ENCODE measurements around the gene COL17A1.

The COL17A1 gene

DNA sequence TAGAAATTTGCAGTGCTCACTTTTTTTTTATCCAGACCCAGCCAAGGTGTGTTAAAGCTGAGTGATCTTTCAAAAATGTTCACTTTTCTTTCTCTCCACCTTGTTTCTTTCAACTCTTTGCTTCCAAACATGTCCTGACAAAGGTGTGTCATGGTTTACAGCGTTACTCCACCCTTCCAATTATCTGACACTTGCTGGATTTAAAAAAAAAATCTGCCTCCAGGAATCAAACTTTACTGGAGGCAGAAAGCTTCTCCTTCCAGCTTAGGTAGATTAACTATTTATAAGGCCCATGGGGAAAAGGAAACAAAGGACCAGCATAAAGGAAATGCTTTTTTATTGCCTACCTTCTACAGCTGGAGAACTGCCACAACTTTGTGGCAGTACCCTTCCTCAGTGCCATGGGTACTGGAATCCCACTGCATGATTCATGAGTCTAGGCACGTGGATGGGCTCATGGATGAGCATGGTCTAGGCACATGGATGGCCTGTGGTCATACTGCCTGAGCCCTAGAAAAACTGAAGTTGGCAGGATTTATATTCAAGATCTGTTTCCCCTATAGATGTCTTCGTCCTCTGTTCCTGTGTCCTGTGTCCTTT, at the start of gene COL17A1:
TSS of gene COL17A1 (minus strand) at position 80 of the 600 bp plus-strand sequence. CDS start 5,207 bp downstream, outside the sequence.
- DNase-seq, result no peak

DNA sequence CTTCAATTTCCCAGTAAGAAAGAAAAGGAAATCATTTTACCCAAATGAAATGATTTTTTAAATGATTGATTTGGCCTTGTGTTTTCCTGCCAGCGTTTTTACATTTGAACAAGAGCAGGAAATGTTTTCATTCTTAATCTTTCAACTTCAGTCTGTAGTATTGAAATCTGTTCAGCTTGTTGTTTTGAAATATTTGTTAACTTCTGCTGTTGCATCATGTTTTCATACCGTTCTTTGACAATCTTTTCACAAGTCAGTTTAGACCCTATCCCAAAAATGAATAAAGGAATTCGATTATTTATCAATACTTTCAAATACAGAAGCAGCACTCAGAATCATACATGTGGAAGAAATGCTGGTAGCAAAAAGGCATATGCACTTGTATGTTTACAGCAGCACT, 44.4 kb upstream of the COL17A1 start:
- no peak for DNase-seq

DNA sequence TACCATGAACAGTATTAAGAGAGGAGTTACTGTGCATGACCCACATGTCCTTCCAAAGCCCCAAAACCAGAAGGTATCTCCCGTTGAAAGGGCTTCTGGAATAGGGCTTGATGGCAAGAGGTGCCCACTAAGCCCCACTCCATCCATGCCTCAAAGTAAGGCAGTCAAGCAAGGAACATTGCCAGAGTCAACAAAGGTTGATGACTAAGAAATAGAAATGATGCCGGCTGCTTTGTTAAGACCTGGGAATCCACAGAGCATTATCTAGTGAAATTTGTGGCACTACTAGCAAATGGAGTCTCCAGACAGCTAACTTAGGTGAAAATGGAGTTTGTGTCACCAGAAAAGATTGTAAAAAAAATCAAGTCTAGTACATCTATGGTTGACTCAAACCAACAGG, 42.5 kb upstream of the COL17A1 start:
- DNase-seq, result no peak

DNA sequence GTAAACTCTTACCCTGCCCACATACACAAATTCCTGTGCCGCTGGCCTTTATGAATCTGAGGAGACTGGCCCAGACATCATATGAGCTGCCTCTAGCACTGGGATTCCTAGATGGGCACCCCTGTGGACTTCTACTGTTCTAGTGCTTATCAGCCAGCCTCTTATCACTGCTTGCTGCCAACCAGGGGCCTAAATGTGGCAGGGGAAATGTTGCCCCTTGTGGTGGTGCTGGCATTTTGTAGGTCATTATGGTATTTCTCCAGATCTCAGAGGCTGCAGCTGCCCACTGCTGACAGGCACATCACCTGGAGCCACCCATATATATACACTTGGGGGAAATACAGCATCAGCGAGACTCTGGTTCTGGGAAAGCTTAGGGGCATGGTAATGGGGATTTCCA, 41.7 kb upstream of the COL17A1 start:
- DNase-seq, result no peak

DNA sequence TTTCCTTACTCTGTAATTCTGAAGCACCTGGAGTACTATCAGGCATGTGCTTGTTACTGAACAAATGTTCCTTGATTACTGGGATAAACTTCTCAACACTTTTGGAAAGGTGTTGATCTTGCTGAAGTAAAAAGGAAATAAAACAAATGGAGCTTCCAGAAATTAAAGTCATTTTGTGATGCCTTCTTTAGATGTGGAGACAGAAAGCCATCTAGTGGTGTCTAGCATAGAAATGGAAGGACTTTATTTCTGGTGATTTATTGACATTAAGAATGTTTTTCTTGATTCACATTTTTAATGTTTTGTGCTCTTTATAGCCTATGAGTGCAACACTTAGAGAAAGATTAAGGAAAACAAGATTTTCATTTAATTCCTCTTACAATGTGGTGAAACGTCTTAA, 37.7 kb upstream of the COL17A1 start:
- DNase-seq, result no peak

DNA sequence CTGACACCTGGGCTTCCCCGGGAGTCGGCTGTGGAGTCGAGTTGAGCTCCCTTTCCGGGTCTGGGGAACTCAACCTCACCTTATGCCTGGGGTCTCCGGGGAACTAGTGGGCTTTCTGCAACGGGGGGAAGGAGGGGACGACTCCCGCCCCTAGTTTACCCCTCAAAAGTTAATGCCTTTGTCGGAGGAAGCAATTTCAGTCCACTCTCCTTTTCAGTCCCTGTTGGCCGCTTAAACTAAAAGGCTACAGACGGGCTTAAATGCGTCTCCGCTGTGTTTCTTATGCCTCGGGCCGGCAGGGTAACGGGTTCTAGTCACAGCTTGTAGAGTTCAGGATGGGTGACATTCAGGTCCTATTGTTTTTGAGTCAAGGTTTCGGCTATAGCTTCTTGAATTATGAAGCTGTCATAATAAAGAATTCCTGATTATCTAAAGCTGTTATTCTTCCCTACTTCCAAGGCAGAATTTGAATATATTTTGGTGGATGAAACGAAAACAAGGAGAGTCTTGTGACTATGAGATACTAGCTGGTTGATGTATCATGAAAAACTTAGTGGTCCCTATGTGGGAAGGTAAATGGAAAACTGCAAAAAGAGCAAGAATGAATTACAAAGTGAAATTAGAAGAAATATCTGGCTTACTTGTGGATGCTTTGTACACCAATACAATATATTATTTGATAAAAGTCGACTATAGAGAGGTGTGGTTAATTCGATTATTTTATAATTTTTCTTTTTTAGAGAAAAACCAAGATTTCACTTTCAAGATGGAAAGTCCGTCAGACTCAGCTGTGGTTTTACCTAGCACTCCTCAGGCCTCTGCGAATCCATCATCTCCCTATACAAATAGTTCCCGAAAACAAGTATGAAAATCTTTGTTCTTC, 36.8 kb upstream of the COL17A1 start:
- no peak for DNase-seq

DNA sequence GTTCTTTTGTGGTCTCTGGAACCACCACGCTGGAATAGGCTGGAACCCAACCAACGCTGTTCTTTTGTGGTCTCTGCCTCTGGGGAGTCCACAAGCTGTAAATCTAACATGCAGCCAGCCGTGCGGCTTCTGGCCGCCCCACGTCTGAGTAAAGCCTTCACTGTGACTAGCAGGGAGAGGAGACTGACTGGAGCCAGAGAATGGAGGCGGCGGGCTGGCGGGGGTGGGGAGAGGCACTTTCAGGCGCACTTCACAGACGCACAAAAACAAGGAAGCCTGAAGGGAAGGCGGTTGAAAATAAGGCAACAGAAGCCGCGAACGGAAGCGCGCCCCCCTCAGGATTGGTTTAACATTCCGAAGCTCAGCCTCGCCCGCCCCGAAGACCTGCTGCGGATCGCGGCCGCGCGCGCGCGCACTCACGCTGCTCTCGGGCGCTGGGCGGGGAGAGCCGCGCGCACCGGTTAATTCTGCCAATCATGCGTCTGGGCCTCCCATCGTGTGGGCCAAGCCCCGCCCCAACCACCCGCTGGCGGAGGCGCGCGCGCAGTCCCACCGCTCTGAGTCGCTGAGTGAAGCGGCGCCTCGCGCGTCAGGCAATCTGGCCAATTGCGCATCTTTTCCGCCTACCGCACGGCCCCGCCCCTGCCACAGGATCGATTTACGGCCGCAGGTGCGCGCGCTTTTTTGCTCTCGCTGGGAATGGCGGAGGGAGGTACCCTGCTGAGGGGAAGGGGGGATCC, 36.0 kb upstream of the COL17A1 start, which contains the start of gene SFR1:
TSS of gene SFR1 (plus strand) at position 687 of the 740 bp plus-strand sequence. CDS start at position 700, 13 bp downstream.
- DNase-seq, result peak; percentile 91

DNA sequence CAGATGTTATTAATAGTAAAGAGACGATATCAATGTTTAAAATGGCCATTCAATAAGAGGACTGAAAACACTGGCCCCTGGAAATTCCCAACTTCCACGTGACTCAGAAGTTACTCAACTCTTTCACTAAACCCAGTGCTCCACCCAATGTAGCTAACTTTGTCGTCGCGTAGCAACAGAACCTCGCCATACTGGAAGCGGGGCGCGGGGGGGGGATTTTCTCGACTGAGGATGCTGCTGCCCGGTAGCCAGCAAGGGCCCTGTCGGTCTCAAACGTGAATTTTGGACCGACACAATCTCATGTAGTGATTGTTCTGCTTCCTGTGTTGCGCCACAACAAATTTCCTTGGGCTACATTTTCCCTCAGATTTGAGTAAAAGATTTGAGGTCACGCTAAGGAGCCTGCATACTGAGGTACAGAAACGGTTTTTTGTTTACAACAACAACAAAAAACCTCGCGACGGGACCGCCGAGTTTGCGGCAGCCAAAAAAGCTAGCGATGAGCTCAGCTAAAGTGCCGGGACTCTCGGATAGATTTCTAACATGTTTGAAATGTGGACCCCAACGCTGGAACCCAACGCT, 35.3 kb upstream of the COL17A1 start:
- peak; percentile 25 for DNase-seq

DNA sequence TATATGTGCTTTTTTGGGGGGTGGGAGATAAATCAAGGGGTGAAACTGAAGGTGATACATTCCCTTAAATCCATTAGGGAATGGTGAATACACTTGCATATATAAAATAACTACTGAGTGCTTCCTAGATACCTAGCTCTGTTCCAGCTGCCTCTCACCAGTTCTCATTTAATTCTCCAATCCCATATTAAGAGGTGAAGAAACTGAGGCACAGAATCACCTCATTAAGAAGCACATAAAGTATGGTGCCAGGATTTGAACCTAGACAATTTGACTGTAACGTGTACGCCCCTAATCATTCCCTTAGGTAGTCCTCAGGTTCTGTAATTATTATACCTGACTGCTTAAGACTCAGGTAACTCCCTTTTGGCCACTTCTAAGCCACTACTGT, 34.8 kb upstream of the COL17A1 start:
- DNase-seq, result no peak

DNA sequence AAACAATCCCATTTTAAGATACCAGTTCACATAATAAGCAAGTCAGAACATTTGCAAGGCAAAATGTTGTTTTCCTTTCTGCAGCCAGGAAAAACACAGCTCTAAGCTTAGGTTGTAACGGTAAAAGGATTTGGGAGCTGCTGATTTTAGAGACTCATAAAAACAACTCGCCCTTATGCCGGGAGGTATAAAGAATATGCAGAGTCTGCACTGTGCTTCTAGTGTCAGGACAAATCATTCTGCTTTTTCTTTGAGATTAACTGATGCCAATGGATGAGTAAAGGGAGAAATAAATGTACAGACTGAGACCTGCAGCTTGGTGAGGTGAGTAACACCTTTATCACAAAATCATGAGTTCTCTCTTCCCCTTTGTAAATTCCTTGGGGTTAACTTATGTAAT, 34.3 kb upstream of the COL17A1 start:
- DNase-seq, result no peak

DNA sequence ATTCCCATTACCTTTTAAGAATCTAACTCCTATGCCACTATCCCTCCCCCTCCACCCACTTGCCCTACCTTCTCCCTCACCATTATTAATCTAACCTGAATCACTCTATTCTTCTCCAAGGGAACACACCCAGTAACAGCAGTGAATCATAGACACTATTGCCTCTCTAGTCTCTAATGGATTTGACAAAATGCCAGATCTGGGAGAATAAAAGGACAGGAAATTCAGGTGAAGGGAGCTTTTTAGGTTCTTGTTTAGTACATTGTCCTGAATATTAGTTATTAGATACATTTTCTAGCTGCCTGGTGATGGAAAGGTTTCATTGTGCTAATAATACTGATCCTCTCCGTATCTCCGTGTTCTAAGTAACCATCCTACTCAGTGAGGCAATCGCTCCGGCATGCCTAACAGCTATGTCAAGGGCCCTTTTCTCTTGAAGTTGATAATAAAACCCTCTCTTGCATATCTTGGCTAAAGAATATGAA, 32.2 kb upstream of the COL17A1 start:
- DNase-seq, result no peak

DNA sequence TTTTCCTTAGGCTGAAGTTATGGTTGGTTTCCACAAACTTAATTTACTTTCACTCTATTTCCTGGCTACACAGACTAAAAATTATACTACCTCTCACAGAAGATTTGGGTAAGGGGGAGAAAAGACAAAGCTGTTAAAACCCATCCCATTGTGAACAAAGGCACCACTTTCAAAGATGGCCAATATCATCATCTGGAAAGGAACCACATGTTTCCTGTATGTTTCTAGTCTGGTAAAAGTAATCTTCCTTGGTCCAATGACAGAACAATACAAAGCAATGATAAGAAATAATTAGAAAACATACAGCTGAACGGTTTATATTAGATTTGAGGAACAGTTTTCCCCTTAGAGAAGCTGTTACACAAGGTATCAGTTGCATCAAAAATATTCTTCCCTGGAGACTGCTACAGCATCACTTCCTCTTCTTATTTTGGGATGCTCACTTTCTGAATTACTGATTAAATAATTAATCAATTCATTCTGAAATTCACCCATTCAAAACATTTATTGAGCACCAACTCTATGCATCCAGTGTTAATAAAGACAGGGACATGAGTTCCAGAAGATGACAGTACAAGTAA, 27.8 kb upstream of the COL17A1 start:
- DNase-seq, result no peak

DNA sequence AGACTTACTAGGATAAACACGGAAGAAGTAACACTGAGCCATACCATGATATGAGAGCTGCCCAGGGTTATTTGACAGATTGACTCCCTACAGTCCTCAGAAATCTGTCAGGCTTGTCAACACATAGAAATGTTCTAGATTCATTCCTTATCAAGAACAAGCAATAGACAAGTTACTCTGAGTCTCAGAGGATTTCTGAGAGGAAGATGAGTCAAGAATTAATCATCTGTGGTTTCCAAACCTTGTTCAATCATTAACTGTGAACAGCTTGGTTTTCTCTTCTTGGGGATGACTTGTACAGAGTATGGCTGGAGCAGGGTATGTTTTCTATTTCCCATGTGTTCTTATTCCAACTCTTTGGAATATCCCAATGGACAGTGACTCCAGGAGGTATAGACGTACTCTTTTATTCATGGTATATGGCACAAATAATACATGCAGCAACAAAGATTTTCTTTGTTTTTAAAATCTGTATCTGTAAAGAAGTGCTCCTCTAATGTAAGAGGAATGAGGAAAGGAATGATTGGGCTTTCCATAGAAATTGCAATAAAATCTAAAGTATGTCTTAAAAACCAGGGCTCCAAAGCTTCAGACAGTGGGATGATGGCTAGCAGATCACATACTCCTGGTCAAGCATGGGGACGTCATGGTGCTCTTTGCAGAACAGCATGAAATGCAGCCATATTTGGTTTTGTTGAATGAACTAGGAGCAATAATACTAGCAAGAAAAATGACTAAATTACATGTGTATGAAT, 24.4 kb upstream of the COL17A1 start:
- no peak for DNase-seq

DNA sequence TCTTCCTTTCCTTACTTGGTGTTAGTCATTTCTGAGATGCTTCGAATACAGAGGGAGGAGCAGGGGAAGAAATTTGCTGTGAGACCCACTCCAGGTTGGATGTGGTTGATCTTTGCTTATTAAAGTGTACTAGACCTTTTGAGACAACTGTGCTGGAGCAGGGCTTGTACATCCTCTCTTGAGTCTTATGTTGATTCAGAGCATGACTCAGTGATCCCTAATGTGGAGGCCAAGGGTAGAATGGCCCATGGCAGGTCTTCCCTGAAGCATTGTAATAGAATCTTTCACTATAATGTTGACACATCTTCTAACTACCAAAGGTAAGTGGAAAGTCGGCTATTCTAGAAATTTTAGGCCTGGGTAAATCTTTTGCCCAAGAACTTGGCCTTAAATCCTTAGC, 19.2 kb upstream of the COL17A1 start:
- DNase-seq, result no peak

DNA sequence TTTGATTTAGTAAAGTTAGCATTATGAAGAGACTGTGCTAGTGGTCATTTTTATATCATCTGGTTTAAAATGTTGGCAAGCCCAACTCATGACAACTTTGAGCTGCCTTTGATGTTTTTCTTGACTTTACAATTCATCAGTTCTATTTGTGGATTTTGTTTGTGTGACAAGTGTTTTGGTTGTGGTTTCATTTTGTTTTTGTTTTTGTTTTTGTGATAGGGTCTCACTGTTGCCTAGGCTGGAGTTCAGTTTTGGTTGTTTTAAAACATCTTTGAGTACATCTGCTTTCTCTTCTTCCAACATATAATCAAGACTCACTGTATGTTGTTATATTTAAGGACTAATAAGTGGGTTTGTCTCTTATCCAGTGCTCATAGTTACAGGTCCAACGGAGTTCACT, 18.7 kb upstream of the COL17A1 start:
- DNase-seq, result no peak

DNA sequence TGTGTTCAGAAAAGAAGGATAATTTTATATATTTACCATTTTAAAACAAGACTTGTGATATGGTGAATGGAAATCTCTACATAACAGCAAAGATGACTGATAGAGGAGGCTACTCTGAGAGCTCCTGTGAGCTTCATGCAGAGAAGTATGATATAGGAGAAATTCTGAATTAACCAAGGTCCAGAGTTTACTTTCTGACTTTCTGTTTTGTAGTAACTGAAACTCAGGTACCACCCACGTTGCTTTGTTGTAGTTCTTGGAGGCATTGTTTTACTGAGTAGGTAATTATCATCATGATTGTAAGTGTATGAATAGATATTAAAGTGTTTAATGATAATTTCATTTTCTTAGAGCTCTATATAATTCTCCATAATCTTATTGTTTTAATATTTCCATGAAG, 18.3 kb upstream of the COL17A1 start:
- DNase-seq, result no peak

DNA sequence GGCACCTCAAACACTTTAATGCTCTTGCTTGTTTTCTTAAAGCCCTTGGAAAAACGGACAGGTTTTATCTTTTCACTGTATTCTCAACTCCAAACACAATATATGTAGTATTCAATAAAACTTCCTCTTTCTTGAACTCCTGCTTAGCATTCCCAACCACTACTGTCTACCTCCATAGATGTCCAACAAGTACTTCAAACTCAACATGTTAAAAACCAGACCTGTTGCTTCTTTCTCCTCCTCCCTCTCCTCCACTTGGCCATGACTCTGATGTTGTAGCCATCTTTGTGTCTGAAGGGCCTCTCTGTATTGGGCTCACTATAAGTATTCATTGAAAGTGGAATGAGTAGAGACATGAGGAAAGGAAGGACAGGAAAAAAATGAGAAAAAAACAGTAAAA, 16.2 kb upstream of the COL17A1 start:
- no peak for DNase-seq

DNA sequence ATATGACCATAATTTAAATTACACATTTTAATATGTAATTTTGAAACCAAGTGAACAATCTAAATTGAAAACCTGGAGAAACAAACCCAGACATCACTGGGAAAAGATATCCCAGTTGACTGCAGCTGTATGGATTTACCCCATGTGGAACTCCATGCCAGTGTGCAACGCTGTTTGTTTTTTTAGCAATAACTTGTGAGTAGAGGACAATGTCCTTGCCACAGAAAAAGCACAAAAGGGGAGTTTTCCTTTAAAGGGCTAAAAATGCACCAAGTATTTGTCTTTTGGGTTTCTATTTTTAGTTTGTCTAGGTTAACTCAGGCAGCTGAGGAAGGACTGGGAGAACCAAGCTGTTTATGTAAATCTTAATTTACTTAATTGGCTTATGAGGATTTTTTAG, 15.1 kb upstream of the COL17A1 start:
- DNase-seq, result no peak

DNA sequence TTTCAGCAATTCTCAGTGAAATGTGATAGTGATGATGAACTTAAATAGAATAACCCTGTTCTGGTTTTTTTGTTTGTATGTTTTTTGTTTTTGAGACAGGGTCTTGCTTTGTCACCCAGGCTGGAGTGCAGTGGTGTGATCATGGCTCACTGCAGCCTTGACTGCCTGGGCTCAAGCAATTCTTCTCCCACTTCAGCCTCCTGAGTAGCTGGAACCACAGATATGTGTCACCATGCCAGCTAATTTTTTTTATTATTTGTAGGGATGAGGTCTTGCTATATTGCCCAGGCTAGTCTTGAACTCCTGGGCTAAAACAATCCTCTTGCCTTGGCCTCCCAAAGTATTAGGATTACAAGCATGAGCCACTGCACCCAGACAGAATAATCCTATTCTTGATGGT, 14.3 kb upstream of the COL17A1 start:
- DNase-seq, result no peak

DNA sequence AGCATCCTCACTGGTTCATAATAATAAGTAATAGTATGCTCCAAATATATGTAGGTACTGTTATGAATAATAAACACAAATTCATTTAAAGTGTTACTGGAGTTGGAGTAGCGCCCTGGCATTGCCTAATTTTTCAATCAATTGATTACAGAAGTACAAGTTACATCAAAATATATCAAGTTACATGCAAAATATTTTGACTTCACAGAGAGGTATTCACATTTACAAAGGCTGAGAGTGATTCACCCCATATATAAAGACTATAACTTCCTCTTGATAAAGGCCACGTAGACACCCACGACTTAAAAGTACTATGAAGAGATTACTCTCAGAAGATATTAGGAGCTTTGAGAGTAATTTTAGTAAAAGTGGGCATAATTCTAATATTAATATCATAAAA, 13.6 kb upstream of the COL17A1 start:
- no peak for DNase-seq

DNA sequence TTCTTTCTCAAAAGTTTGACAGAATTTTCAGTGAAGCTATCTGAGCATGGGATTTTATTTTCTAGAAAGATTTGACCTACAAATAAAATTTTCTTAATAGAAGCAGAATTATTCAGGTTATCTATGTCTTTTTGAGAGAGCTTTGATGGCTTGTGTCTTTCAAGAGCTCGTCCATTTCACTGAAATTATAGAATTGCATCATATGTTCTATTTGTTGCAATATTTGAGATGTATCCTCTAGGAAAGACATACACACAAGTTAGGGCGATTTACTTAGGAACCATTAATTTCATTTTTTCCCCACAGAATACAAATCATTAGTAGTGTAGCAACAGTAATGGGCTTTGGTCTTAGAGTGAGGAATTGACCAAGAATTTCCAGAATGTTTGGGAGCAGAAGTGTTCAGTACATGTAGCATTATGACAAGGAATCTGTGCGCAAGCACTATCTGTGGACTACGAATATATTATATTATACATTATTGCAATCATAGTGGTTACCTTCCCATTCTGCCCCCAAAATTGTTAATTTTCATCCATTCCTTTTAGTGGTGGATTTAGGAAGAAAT, 12.8 kb upstream of the COL17A1 start:
- DNase-seq, result no peak

DNA sequence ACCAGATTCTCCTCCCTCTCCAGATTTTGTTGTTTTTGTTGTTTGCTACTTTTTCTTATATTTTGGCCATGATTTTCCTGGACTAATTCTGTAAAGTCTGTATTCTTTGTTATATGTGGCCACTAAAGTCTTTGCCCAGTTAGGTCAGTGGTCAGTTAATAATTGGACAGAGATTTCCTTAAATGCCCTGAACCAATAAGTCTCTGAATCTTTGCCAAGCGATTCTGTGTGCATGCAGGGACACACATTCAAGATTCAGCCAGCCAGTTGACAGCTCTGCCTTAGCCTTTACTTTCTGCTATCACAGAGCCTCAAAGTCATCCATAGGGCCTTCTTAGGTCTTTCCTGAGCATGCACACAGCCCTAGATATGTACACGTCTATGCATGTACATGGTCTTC, 11.0 kb upstream of the COL17A1 start:
- no peak for DNase-seq

Data from NCI-H774 (cell line).